Measurements from ENCODE around the gene CLMP. TPM values are rescaled to one million over a fixed set of nuclear protein-coding genes. Genes with fewer than 3 reads are reported as not detected.

Gene CLMP, protein sequence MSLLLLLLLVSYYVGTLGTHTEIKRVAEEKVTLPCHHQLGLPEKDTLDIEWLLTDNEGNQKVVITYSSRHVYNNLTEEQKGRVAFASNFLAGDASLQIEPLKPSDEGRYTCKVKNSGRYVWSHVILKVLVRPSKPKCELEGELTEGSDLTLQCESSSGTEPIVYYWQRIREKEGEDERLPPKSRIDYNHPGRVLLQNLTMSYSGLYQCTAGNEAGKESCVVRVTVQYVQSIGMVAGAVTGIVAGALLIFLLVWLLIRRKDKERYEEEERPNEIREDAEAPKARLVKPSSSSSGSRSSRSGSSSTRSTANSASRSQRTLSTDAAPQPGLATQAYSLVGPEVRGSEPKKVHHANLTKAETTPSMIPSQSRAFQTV
- total RNA-seq (not detected in 2 replicates), polyA plus RNA-seq (0.01 TPM in 1 of 2 replicates, not detected in the other), polyA minus RNA-seq (not detected in 2 replicates)
- 0.58 TPM for total RNA-seq (2013)

DNA sequence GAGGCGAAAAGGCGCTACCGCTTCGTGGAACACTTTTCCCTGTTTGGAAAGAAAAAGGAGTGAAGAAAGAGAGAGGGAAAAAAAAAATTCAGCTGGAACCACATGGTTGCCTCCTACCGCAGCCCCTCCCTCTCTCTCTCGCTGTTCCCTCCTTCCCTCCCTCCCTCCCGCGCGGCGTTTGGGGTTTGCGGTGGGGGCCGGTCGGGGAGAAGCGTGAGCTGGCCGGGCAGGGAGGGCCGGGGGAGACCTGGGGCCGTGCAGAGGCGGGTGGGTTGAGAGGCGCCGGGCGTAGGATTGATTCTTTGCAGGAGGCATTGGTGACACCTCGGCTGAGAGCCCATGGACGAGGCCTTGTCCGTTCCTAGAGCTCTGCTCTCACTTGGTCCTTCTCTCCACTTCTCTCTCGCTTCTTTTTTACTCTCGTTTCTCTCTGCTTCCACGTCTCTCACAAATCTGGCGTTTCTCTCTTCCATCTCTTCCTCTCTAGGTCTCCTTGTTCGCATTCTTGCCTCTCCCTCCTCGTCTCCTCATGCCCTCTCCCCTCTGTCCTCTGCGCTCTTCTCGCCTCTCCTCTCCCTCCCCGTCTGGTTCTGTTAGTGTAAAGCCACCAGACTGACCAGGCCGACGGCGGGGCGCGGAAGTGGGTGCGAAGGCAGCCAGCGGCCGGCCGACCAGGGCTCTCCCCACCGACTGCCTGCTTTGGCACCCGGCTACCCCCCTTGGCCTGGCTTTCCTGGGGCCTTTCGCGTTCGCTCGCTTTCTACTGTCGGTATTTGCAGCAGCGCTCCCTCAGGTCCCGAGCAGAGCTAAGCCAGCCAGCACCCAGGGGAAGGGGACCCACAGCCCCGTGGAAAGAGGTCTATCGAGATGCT, at the start of gene CLMP:
TSS of gene CLMP (minus strand) at position 61 of the 872 bp plus-strand sequence. CDS start 308 bp downstream, outside the sequence.
- Histone ChIP-seq H2AFZ (ENCODE audit: insufficient read depth, low read depth, low read length, poor library complexity, severe bottlenecking) (peak within 1 kb of the TSS; percentile 46), H3K9ac (ENCODE audit: low read length) (no peak within 1 kb of the TSS), H3K4me1 (ENCODE audit: control insufficient read depth in 2 of 2, insufficient read depth in 2 of 2, low read length in 2 of 2) (peaks cover 6 to 14% of the 10 kb centered on the region in 2 donors), H3K4me3 (ENCODE audit: control extremely low read depth in 1 of 5, extremely low read depth in 1 of 5, insufficient read depth in 1 of 5, low read depth in 2 of 5, low read length in 4 of 5) (no peak within 1 kb of the TSS), H3K27me3 (replicated peaks in 1 of 4; ENCODE audit: control extremely low read depth in 1 of 4, control insufficient read depth in 3 of 4, insufficient read depth in 4 of 4, low read length in 3 of 4) (peaks cover 0 to 40% (median 25%) of the 10 kb centered on the region in 4 experiments), H3K36me3 (replicated peaks in 1 of 2; ENCODE audit: control extremely low read depth in 1 of 2, control insufficient read depth in 1 of 2, extremely low read depth in 1 of 2, insufficient read depth in 2 of 2, low read length in 1 of 2) (no peaks in the 10 kb centered on the region), H3K27ac (ENCODE audit: low read length in 2 of 2) (no peak within 1 kb of the TSS), H3K9me3 (ENCODE audit: control extremely low read depth in 1 of 3, control insufficient read depth in 2 of 3, insufficient read depth in 1 of 3, low read length in 2 of 3) (no peaks in the 10 kb centered on the region), H4K20me1 (ENCODE audit: control insufficient read depth, insufficient read depth, low read length, poor library complexity, severe bottlenecking) (no peaks in the 10 kb centered on the region), H3K79me2 (ENCODE audit: control insufficient read depth, insufficient read depth, low read length) (no peaks in the 10 kb centered on the region), H3K4me2 (replicated peaks; ENCODE audit: low read depth, low read length, poor library complexity, severe bottlenecking) (peak within 1 kb of the TSS; percentile 47)
- ATAC-seq (ENCODE audit: low read depth) (no peak), DNase-seq (no peak)
- POLR2A ChIA-PET: no interaction called here
- H3K4me3 Mint-ChIP-seq: peak within 1 kb of the TSS; percentile 15
- peaks cover 7% of the 10 kb centered on the region for H3K4me1 Mint-ChIP-seq
- peaks cover 69% of the 10 kb centered on the region for H3K27me3 Mint-ChIP-seq
- WGBS (ENCODE audit: insufficient coverage): 5% methylated on average over 40 of the region's 53 CpGs
- TF ChIP-seq, protein P1, sequence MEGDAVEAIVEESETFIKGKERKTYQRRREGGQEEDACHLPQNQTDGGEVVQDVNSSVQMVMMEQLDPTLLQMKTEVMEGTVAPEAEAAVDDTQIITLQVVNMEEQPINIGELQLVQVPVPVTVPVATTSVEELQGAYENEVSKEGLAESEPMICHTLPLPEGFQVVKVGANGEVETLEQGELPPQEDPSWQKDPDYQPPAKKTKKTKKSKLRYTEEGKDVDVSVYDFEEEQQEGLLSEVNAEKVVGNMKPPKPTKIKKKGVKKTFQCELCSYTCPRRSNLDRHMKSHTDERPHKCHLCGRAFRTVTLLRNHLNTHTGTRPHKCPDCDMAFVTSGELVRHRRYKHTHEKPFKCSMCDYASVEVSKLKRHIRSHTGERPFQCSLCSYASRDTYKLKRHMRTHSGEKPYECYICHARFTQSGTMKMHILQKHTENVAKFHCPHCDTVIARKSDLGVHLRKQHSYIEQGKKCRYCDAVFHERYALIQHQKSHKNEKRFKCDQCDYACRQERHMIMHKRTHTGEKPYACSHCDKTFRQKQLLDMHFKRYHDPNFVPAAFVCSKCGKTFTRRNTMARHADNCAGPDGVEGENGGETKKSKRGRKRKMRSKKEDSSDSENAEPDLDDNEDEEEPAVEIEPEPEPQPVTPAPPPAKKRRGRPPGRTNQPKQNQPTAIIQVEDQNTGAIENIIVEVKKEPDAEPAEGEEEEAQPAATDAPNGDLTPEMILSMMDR (IDR thresholded peaks at IDR 0.05): no peak
- H3K27ac Mint-ChIP-seq: no peak within 1 kb of the TSS
- CTCF ChIA-PET: no interaction called here
- H3K9me3 Mint-ChIP-seq (ENCODE audit: insufficient read depth): no peaks in the 10 kb centered on the region
- intact Hi-C loops (cut with micrococcal nuclease): no loop called here

All from B cell (primary cell).